Breast epithelium (tissue), 4 donors: ENCODE measurements around the gene EPB42. TPM values are rescaled to one million over a fixed set of nuclear protein-coding genes. Genes with fewer than 3 reads are reported as not detected.
A peak's percentile ranks its signal among the peaks of the same experiment; 100 is the strongest.

Source experiments
- DNase-seq, 2 donors: peaks; one replicate each; pipeline ENCODE4 v3.0.0-alpha.2; 2019; ENCODE audit warnings: low spot score in 2 of 2
- H3K27ac ChIP-seq, 2 donors: fragments of 200-600 bp; sonication (generic) in 1 of 2; one replicate each; pipeline ENCODE4 v1.5.1; 2016 to 2019; ENCODE audit warnings: mild to moderate bottlenecking in 1 of 2
- H3K27me3 ChIP-seq, 2 donors: fragments of 200-600 bp; sonication (generic) in 1 of 2; one replicate each; pipeline versions ENCODE4 v1.5.1 to v1.6.0; 2017 to 2019; ENCODE audit warnings: control low read depth in 1 of 2, mild to moderate bottlenecking in 1 of 2
- H3K36me3 ChIP-seq: fragments of 200-600 bp; one replicate; pipeline ENCODE4 v1.5.1; 2019
- H3K4me1 ChIP-seq, 2 donors: fragments of 200-600 bp; sonication (generic); one replicate each; pipeline ENCODE4 v1.5.1; 2016 to 2019; ENCODE audit warnings: control low read depth in 1 of 2
- H3K4me3 ChIP-seq, 3 donors: fragments of 200-600 bp; sonication (generic); 1 replicate in 2 of 3; 2 replicates in 1 of 3; pipeline ENCODE4 v1.5.1; 2016 to 2019; ENCODE audit warnings: mild to moderate bottlenecking in 3 of 3, moderate library complexity in 2 of 3
- H3K9me3 ChIP-seq, 2 donors: fragments of 200-600 bp; sonication (generic) in 1 of 2; one replicate each; pipeline ENCODE4 v1.5.1; 2016 to 2019; ENCODE audit warnings: control low read depth in 1 of 2
- POLR2A ChIP-seq: fragments of 450-650 bp; IDR thresholded peaks from one replicate; pipeline ENCODE4 v1.6.1; 2016; ENCODE audit warnings: antibody characterized with exemption, mild to moderate bottlenecking, moderate library complexity
- POLR2AphosphoS5 ChIP-seq, 3 donors: sonication (generic); formaldehyde crosslinking; IDR thresholded peaks; one replicate each; pipeline ENCODE4 v1.6.1; 2017; ENCODE audit warnings: antibody characterized with exemption in 3 of 3
- intact Hi-C: fragments of 100-400 bp; cut with DNase I; formaldehyde crosslinking; loops from one replicate; pipeline ENCODE4 v1.15.1; 2023; ENCODE audit warnings: low total_unique reads
- total RNA-seq, 3 donors: library from RNA; depleted of rRNA; stranded (reverse); fragments of >200 nt; gene quantifications; one replicate each; pipeline ENCODE4 v1.1.0, GENCODE V29; 2016
- TF ChIP-seq, protein P1 (sequence below), 3 donors: fragments of 450-650 bp; IDR thresholded peaks; one replicate each; pipeline ENCODE4 v1.5.1; 2016 to 2017; ENCODE audit warnings: antibody characterized with exemption in 3 of 3, mild to moderate bottlenecking in 3 of 3, moderate library complexity in 3 of 3

Gene EPB42
- total RNA-seq, 3 donors from 2014 or later, result 0.29 to 1.9 TPM; not detected in 1

DNA sequence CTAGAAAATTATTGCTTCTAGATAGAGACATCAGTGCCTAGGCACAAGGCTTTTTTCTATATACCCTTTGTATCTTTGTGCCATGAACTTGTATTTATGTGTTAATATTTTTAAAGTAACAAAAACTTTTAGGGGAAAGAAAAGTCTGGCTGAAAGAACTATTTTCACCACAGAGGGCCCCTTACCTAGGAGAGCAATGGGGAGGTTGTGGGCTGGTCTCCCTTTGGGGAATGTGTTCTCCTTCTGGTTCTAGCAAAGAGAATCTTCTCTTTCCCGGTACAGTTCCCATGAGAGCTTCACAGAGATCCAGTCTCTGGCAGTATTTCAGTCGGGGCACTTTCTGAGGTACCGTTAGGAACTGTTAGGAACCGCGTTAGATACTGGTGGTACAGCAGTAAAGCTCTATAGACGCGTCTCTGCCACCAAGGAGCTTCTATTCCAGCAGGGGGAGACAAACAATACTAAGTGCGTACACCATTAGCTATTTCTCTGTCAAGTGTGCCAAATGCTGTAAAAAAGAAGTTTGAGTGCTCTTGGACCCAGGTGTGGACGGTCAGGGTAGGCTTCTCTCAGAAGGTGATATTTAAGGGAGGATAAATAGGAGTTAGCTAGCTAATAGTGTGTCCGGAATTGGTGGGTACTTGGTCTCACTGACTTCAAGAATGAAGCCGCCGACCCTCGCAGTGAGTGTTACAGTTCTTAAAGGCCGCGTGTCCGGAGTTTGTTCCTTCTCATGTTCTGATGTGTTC, 4.6 kb upstream of the EPB42 start:
- intact Hi-C loops, result no loop called here
- Histone ChIP-seq H3K9me3 (no peaks in the 10 kb centered on the region), H3K4me3 (no peak overlapping the region), H3K27ac (no peak overlapping the region), H3K27me3 (no peaks in the 10 kb centered on the region), H3K4me1 (no peaks in the 10 kb centered on the region), H3K36me3 (no peaks in the 10 kb centered on the region)
- DNase-seq, result no peak
- TF ChIP-seq, protein P1, sequence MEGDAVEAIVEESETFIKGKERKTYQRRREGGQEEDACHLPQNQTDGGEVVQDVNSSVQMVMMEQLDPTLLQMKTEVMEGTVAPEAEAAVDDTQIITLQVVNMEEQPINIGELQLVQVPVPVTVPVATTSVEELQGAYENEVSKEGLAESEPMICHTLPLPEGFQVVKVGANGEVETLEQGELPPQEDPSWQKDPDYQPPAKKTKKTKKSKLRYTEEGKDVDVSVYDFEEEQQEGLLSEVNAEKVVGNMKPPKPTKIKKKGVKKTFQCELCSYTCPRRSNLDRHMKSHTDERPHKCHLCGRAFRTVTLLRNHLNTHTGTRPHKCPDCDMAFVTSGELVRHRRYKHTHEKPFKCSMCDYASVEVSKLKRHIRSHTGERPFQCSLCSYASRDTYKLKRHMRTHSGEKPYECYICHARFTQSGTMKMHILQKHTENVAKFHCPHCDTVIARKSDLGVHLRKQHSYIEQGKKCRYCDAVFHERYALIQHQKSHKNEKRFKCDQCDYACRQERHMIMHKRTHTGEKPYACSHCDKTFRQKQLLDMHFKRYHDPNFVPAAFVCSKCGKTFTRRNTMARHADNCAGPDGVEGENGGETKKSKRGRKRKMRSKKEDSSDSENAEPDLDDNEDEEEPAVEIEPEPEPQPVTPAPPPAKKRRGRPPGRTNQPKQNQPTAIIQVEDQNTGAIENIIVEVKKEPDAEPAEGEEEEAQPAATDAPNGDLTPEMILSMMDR (IDR thresholded peaks at IDR 0.05), result peak in 2 of 3 donors; percentile 63 to 77
- TF ChIP-seq POLR2A, result no peak
- no peak for TF ChIP-seq POLR2AphosphoS5 (IDR thresholded peaks at IDR 0.05)

GRCh38 chr15:43221422-43221821, 604 bp upstream of the EPB42 start:
- TF ChIP-seq POLR2AphosphoS5 (IDR thresholded peaks at IDR 0.05) (no peak), POLR2A (no peak)
- TF ChIP-seq, protein P1 (IDR thresholded peaks at IDR 0.05), result no peak
- intact Hi-C loops, result no loop called here

DNA sequence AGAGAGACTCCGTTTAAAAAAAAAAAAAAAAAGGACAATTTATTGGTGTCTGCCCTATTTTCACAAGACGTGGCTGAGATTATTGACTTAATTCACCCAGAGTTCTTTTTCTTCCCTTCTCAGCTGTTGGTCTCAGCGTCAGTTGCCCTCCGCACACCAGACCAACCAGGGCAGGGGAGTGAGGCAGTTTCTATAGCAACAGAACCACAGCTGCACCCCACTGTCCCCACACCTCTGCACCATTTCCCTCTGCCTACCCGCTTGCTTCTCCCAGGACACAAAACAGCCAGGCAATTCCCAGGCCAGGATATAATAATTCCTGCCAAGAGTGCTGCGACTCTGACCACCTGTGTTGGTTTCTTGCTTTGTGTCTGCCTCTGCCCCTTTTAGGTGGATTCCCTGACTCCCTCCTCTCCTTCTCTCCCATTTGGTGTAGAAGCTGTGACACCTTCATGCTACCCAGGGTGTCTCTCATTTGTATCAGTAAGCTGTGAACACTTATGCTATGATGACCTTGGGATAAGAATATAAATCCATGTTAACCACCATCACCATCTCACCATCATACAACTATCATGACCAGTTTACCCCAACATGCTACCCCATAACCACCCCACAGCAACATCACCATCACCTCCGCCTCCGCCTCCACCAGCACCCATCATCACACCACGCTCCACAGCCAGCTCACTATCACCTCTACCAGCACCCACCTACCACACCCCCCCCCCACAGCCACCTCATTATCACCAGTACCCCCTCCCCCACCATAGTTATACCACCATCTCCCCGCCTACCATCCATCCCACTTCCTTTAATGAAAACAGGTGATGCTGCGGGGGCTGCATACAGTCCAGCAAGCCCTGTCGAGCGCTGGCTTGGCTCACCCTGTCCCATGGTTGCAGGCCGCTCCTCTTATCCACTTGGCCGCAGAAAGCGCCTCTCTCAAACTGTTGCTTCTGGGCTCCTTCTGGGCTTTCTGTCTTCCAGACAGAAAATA, 589 bp downstream of the EPB42 start:
- intact Hi-C loops, result no loop called here
- no peaks in the 10 kb centered on the region for H3K4me1 ChIP-seq
- no peaks in the 10 kb centered on the region for H3K9me3 ChIP-seq
- no peak overlapping the region for H3K4me3 ChIP-seq
- no peaks in the 10 kb centered on the region for H3K36me3 ChIP-seq
- H3K27me3 ChIP-seq, result no peaks in the 10 kb centered on the region
- TF ChIP-seq, protein P1 (IDR thresholded peaks at IDR 0.05), result no peak
- TF ChIP-seq POLR2AphosphoS5 (IDR thresholded peaks at IDR 0.05) (no peak), POLR2A (no peak)
- peak overlapping the region; percentile 23 to 57 for H3K27ac ChIP-seq
- DNase-seq, result no peak

More at GRCh38 chr15:43221422-43221821, 604 bp upstream of the EPB42 start:
- H3K36me3 ChIP-seq, result no peaks in the 10 kb centered on the region
- DNase-seq, result no peak
- no peaks in the 10 kb centered on the region for H3K9me3 ChIP-seq
- no peak overlapping the region for H3K4me3 ChIP-seq
- H3K27me3 ChIP-seq, result no peaks in the 10 kb centered on the region
- H3K27ac ChIP-seq, result no peak overlapping the region
- no peaks in the 10 kb centered on the region for H3K4me1 ChIP-seq

GRCh38 chr15:43218908-43219706, 1.7 kb downstream of the EPB42 start:
- peak overlapping the region; percentile 57 to 87 for H3K27ac ChIP-seq
- intact Hi-C loops, result no loop called here
- no peaks in the 10 kb centered on the region for H3K9me3 ChIP-seq
- no peak overlapping the region for H3K4me3 ChIP-seq
- no peaks in the 10 kb centered on the region for H3K36me3 ChIP-seq
- no peaks in the 10 kb centered on the region for H3K4me1 ChIP-seq
- no peaks in the 10 kb centered on the region for H3K27me3 ChIP-seq
- TF ChIP-seq POLR2AphosphoS5 (IDR thresholded peaks at IDR 0.05), result peak in 1 of 3 donors; percentile 29
- no peak for TF ChIP-seq POLR2A
- TF ChIP-seq, protein P1 (IDR thresholded peaks at IDR 0.05), result peak in 1 of 3 donors; percentile 48
- DNase-seq, result peak; percentile 77 to 93
